ENCODE data around the gene ESYT3. TPM values are rescaled to one million over a fixed set of nuclear protein-coding genes. Genes with fewer than 3 reads are reported as not detected.

Gene ESYT3
- total and polyA plus RNA-seq, 9 of the 15 experiments (the other 6 are each of a cell fraction or from before 2014, with no cell fraction given): not detected

- no peak for TF ChIP-seq UBTF (IDR thresholded peaks at IDR 0.05; ENCODE audit: borderline replicate concordance in 1 of 2, low read depth in 2 of 2, low read length in 2 of 2)
Observed at GRCh38 chr3:138449490-138449889, 15.1 kb downstream of the ESYT3 start (continued).

- no peak overlapping the region for H3K27ac ChIP-seq (ENCODE audit: extremely low read depth, low read depth, low read length)
- ChIA-PET POLR2A (no interaction called here), CTCF (ENCODE audit: low intra/inter-chr PET ratio) (no interaction called here)
- no peak for DNase-seq (ENCODE audit: extremely low read depth in 1 of 4, low spot score in 3 of 4)
- in situ Hi-C loops (cut with MboI) (no loop called here), intact Hi-C loops (cut with micrococcal nuclease) (no loop called here)
- WGBS (ENCODE audit: insufficient coverage, low coverage, missing lambda C conversion rate): 16% methylated on average over 5 of the region's 7 CpGs
- H4K20me1 ChIP-seq (replicated peaks; ENCODE audit: control insufficient read depth, insufficient read depth, low read length): no peaks in the 10 kb centered on the region; the same call in 1 of the 2 replicates
- peaks cover 0 to 6% of the 10 kb centered on the region in 2 experiments; a peak in 2 of 5 replicates for H3K4me1 ChIP-seq (replicated peaks in 1 of 2; ENCODE audit: control insufficient read depth in 2 of 2, insufficient read depth in 2 of 2, low read length in 2 of 2)
- no peak for ATAC-seq
- H3K27me3 ChIP-seq (ENCODE audit: control insufficient read depth in 2 of 2, insufficient read depth in 2 of 2, low read length in 2 of 2): peaks cover 6 to 30% of the 10 kb centered on the region in 2 experiments; a peak in 3 of 5 replicates
- FAIRE-seq: no peak
- no peak overlapping the region for H3K4me2 ChIP-seq (ENCODE audit: insufficient read depth, low read length)
- H3K4me3 ChIP-seq: no peak overlapping the region
- BruUV-seq (replicated peaks): no TSS peak
- no peak overlapping the region for H2AFZ ChIP-seq (ENCODE audit: low read depth, low read length)
- no peaks in the 10 kb centered on the region for H3K9me3 ChIP-seq (replicated peaks; ENCODE audit: control insufficient read depth, insufficient read depth, low read depth, low read length)
- no peaks in the 10 kb centered on the region for H3K79me2 ChIP-seq (ENCODE audit: control insufficient read depth, insufficient read depth, low read length)
- H3K9ac ChIP-seq (ENCODE audit: insufficient read depth in 1 of 2, low read depth in 2 of 2, low read length in 2 of 2): no peak overlapping the region
- no peaks in the 10 kb centered on the region for H3K9me1 ChIP-seq (ENCODE audit: control insufficient read depth, insufficient read depth, low read length)
- no peaks in the 10 kb centered on the region for H3K36me3 ChIP-seq (ENCODE audit: control insufficient read depth, insufficient read depth, low read length)
- no peak for TF ChIP-seq ZNF197 (CRISPR knock-in tag; IDR thresholded peaks at IDR 0.05; ENCODE audit: low read depth)
- no peak for TF ChIP-seq RFX1 (IDR thresholded peaks at IDR 0.05)
- TF ChIP-seq ESRRB (CRISPR knock-in tag; IDR thresholded peaks at IDR 0.05; ENCODE audit: borderline replicate concordance): no peak
- TF ChIP-seq PHF20 (IDR thresholded peaks at IDR 0.05; ENCODE audit: partially characterized antibody): no peak
- no peak for TF ChIP-seq GTF3C2 (IDR thresholded peaks at IDR 0.05; ENCODE audit: borderline replicate concordance, extremely low read depth, insufficient read length)
- no peak for TF ChIP-seq PHF8 (IDR thresholded peaks at IDR 0.05; ENCODE audit: borderline replicate concordance, low read length)
- TF ChIP-seq CREB3 (tag; conservative IDR thresholded peaks at IDR 0.05; ENCODE audit: low read depth): no peak
- no peak for TF ChIP-seq ARHGAP35 (IDR thresholded peaks at IDR 0.05; ENCODE audit: partially characterized antibody)
- TF ChIP-seq ZNF253 (CRISPR knock-in tag; conservative IDR thresholded peaks at IDR 0.05): no peak
- TF ChIP-seq SIN3A (IDR thresholded peaks at IDR 0.05; ENCODE audit: borderline replicate concordance in 2 of 2, control insufficient read depth in 1 of 2, low read depth in 2 of 2, low read length in 2 of 2): no peak
- no peak for TF ChIP-seq HMGN3 (IDR thresholded peaks at IDR 0.05; ENCODE audit: borderline replicate concordance, extremely low read depth, insufficient read length, low read depth, low read length)
- TF ChIP-seq HIVEP1 (CRISPR knock-in tag; IDR thresholded peaks at IDR 0.05): no peak
- no peak for TF ChIP-seq ZNF408 (CRISPR knock-in tag; IDR thresholded peaks at IDR 0.05; ENCODE audit: low read depth)
- TF ChIP-seq LCOR (CRISPR knock-in tag; IDR thresholded peaks at IDR 0.05): no peak
Observed at GRCh38 chr3:138450181-138450580, 15.8 kb downstream of the ESYT3 start.

Measured in K562 (cell line).